ENCODE measurements around the gene CAAP1. TPM values are rescaled to one million over a fixed set of nuclear protein-coding genes. Genes with fewer than 3 reads are reported as not detected.

CAAP1 gene
- total and polyA plus RNA-seq, 3 donors from 2014 or later: 24.2 to 27.6 (median 25.1) TPM

DNA sequence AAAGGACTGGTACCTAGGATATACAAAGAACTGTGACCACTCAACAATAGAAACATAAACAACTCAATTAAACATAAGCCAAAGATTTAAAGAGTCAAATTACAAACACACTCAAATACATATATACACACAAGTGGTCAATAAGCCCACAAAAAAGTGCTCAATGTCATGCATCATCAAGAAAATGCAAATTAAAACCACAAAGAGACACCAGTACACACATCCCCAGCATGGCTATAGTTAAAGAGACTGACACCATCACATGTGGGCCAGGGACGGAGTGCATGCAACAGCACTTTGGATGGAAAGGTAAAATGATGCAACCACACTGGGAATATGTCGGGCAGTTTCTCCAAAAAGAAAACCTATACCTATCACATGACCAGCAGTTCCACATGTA, 89.7 kb downstream of the CAAP1 start:
- no peak for TF ChIP-seq POLR2A (IDR thresholded peaks at IDR 0.05)
- TF ChIP-seq, protein P1, sequence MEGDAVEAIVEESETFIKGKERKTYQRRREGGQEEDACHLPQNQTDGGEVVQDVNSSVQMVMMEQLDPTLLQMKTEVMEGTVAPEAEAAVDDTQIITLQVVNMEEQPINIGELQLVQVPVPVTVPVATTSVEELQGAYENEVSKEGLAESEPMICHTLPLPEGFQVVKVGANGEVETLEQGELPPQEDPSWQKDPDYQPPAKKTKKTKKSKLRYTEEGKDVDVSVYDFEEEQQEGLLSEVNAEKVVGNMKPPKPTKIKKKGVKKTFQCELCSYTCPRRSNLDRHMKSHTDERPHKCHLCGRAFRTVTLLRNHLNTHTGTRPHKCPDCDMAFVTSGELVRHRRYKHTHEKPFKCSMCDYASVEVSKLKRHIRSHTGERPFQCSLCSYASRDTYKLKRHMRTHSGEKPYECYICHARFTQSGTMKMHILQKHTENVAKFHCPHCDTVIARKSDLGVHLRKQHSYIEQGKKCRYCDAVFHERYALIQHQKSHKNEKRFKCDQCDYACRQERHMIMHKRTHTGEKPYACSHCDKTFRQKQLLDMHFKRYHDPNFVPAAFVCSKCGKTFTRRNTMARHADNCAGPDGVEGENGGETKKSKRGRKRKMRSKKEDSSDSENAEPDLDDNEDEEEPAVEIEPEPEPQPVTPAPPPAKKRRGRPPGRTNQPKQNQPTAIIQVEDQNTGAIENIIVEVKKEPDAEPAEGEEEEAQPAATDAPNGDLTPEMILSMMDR (IDR thresholded peaks at IDR 0.05): no peak
- no peaks in the 10 kb centered on the region for H3K27me3 ChIP-seq
- WGBS, 2 donors: 91 to 97% methylated on average over 2 of the region's 2 CpGs
- H3K9me3 ChIP-seq: no peaks in the 10 kb centered on the region
- H3K4me3 ChIP-seq: no peak overlapping the region
- no peak overlapping the region for H3K27ac ChIP-seq
- DNase-seq: no peak
- H3K36me3 ChIP-seq (ENCODE audit: low read depth, missing control alignments): no peaks in the 10 kb centered on the region
- H3K4me1 ChIP-seq: no peaks in the 10 kb centered on the region
- intact Hi-C loops (cut with DNase I; ENCODE audit: low total_unique reads): no loop called here

- no peak for DNase-seq
- Histone ChIP-seq H3K9me3 (no peaks in the 10 kb centered on the region), H3K4me3 (no peak overlapping the region), H3K27me3 (no peaks in the 10 kb centered on the region), H3K36me3 (ENCODE audit: low read depth, missing control alignments) (no peaks in the 10 kb centered on the region), H3K4me1 (no peaks in the 10 kb centered on the region), H3K27ac (no peak overlapping the region)
- 84 to 87% methylated on average over 3 of the region's 3 CpGs for WGBS, 2 donors
- TF ChIP-seq POLR2A (IDR thresholded peaks at IDR 0.05): no peak
- TF ChIP-seq, protein P1 (IDR thresholded peaks at IDR 0.05): no peak
- intact Hi-C loops (cut with DNase I; ENCODE audit: low total_unique reads): no loop called here
Observed at GRCh38 chr9:26801772-26802171, 90.8 kb downstream of the CAAP1 start.

- Histone ChIP-seq H3K9me3 (no peaks in the 10 kb centered on the region), H3K27ac (no peak overlapping the region), H3K36me3 (ENCODE audit: low read depth, missing control alignments) (no peaks in the 10 kb centered on the region), H3K4me1 (no peaks in the 10 kb centered on the region), H3K4me3 (no peak overlapping the region), H3K27me3 (no peaks in the 10 kb centered on the region)
- no peak for TF ChIP-seq POLR2A (IDR thresholded peaks at IDR 0.05)
- TF ChIP-seq, protein P1 (IDR thresholded peaks at IDR 0.05): no peak
- intact Hi-C loops (cut with DNase I; ENCODE audit: low total_unique reads): no loop called here
- no peak for DNase-seq
Observed at GRCh38 chr9:26800322-26800721, 92.3 kb downstream of the CAAP1 start.

DNA sequence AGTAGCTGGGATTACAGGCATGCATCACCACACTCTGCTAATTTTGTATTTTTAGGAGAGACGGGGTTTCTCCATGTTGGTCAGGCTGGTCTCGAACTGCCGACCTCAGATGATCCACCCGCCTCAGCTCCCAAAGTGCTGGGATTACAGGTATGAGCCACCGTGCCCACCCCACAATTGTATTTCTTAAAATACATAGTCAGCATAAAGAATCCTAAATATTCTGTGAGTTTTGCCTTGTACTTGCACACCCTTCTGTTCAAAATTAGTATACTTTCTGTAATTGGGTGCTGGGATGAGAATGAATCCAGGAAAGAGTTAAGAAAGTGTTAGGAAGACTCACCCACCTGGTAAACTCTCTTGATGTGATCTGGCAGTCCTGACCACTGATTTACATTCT, 101.3 kb downstream of the CAAP1 start:
- WGBS, 2 donors: 96 to 98% methylated on average over 5 of the region's 5 CpGs
- intact Hi-C loops (cut with DNase I; ENCODE audit: low total_unique reads): no loop called here
- no peak overlapping the region for H3K4me3 ChIP-seq
- no peaks in the 10 kb centered on the region for H3K4me1 ChIP-seq
- DNase-seq: no peak
- H3K27ac ChIP-seq: no peak overlapping the region
- no peaks in the 10 kb centered on the region for H3K36me3 ChIP-seq (ENCODE audit: low read depth, missing control alignments)
- TF ChIP-seq, protein P1 (IDR thresholded peaks at IDR 0.05): no peak
- no peak for TF ChIP-seq POLR2A (IDR thresholded peaks at IDR 0.05)
- no peaks in the 10 kb centered on the region for H3K9me3 ChIP-seq
- H3K27me3 ChIP-seq: no peaks in the 10 kb centered on the region

Small RNAs within 50 kb of the gene (small RNA-seq; reads per million reads assigned to genes)
- 0 reads per million in 2 donors for gene RF00322
- gene RN7SL100P: 0 reads per million in 2 donors

Other genes with a start within 250 kb of the CAAP1 start
- gene PLAA, start 54.4 kb upstream of the CAAP1 start, total RNA-seq: 10 to 100 TPM; 42.6 to 44.2 TPM
- 41.4 TPM for gene PLAA, start 54.4 kb upstream of the CAAP1 start, polyA plus RNA-seq (ENCODE audit: insufficient read depth, low read depth, low replicate concordance)
- 10 to 100 TPM; 30.2 to 37.5 TPM for gene IFT74, start 63.6 kb upstream of the CAAP1 start, total RNA-seq
- gene IFT74, start 63.6 kb upstream of the CAAP1 start, polyA plus RNA-seq (ENCODE audit: insufficient read depth, low read depth, low replicate concordance): 20.7 TPM
- under 1 TPM in 1 of 2 donors, not detected in 1; 0.08 TPM for gene LRRC19, start 112.9 kb upstream of the CAAP1 start, total RNA-seq
- gene LRRC19, start 112.9 kb upstream of the CAAP1 start, polyA plus RNA-seq (ENCODE audit: insufficient read depth, low read depth, low replicate concordance): 0.38 TPM
- 1 to 10 TPM; 3.2 to 3.9 TPM for gene TEK, start 216.4 kb upstream of the CAAP1 start, total RNA-seq
- 3.7 TPM for gene TEK, start 216.4 kb upstream of the CAAP1 start, polyA plus RNA-seq (ENCODE audit: insufficient read depth, low read depth, low replicate concordance)

Measured in testis (tissue), 3 donors.